COLO668 (cell line): ENCODE results near the gene FEZF1.

Source experiments
- DNase-seq: peaks from one replicate; lab custom pipeline; 2025; ENCODE audit not compliant: unreplicated experiment; lab: John Stamatoyannopoulos, UW

Gene FEZF1

DNA sequence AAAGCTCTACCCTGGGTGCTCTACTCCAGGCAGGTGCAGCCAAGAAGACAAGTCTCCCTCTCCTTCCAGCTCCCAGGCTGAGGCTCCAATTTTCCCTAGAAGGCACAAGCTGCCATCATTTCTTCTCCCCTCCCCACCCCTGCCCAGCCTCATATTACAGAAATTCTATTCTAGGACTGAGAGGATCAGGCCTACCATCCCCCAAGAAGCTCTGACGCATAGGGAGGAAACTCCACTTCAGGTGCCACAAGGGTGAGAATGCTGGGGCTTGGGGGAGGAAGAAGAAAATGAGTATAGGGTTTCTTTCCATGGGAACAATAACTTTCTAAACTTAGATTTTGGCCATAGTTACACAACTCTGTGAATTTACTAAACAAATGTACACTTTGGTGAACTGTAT, 35.3 kb downstream of the FEZF1 start:
- no peak for DNase-seq

DNA sequence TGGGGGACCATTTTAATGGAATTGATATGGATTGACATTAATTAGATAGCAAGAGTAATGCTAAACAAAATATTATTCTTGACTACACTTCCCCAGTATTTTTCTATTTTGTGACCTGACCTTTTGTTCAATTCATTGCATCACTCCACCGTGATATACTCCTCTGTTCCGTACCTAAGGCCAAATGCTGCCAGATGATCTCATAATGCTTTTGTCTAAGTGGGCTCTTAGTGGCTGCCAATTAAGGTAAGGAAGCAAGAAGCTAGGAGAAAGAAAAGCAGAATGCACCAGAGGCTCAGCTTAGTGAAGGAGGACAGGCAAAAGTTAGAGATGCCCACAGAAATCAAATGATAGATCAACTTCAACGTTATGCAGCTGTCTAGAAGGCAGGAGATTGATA, 36.4 kb downstream of the FEZF1 start:
- DNase-seq: no peak

DNA sequence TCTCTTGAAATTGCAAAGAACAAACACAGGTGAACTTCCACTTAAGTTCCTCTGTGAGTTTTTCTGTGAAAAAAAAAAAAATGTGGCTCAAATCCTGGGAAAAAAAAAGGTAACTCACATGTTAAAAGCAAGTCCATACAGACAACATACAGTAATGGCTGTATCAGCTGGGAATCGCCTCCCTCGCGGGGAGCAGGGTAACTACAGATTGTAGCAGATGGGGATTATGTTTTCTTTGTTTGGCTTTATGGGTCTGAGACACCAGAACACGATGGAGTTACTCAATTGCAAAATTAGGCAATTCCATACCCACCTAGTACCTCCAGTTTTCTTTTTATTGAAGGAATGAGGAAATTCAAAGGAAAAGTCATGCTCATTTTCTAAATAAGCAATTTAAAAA, 42.3 kb downstream of the FEZF1 start:
- no peak for DNase-seq

DNA sequence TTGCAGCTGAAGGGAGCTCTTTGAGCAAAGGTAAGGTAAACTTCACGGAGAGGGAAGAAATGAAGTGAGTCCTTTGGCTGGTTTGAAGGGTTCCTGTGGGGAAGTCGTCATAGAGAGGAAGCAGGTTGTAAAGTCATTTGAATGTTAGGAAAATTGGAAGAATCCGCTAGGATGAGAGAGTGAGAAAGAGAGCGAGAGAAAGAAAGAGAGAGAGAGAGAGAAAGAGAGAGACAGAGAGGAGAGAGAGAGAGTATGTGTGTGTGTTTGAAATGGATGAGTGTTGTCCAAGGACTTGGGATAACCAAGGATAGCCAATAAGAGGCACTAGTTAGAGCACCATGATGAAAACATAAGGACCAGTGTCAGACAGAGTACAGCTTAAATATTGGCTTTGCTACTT, 43.1 kb downstream of the FEZF1 start:
- DNase-seq: no peak

GRCh38 chr7:122261016-122261415, 43.5 kb downstream of the FEZF1 start:
- DNase-seq: no peak

GRCh38 chr7:122260336-122260735, 44.2 kb downstream of the FEZF1 start:
- no peak for DNase-seq

GRCh38 chr7:122258971-122259370, 45.6 kb downstream of the FEZF1 start:
- DNase-seq: no peak

DNA sequence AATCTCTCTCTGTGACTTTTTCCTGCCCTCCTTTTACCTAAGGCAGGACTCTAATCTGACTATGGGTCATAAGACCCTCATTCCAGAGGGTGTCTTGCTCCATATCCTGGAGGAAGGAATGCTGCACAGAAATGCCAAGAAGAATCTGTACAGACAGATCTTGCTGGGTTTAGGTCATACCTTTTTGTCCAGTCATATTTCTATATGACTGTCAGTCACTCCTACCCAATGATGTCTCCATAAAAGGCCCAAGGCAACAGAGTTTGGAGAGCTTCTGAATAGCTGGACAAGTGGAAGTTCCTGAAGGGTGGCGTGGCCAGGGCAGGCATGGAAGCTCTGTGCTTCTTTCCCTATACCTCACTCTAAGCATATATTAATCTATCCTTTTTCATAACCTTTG, 47.5 kb downstream of the FEZF1 start:
- DNase-seq: no peak

GRCh38 chr7:122256046-122256445, 48.5 kb downstream of the FEZF1 start:
- no peak for DNase-seq

- no peak for DNase-seq
Observed at GRCh38 chr7:122255454-122255853, 49.1 kb downstream of the FEZF1 start.
